ELR (cell line): ENCODE measurements around the gene CCR4.
"Not testable (repeated sequence)": the region's sequence is repeated elsewhere in the genome, so short reads cannot be mapped to it uniquely, and the experiment has no call there.

Source experiments
- DNase-seq: peaks from one replicate; pipeline ENCODE4 v3.0.0-alpha.2; 2015; ENCODE audit warnings: low read depth

The CCR4 gene

DNA sequence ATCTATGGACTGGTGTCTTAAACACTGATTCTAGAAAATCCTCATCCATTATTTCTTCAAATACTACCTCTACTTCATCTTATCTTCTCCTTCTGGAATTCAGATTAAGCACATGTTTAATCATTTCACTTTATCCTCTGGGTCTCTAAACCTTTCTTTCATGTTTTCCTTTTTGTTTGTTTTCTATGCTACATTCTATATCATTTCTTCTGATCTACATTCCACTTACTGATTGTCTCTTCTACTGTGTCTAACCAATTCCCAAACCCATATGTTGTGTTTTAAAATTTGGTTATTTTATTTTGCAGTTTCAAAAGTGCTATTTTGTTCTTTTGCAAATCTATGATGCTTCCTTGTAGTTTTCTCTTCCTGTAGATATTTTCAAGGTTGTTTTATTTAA is 31.7 kb downstream of the CCR4 start:
- DNase-seq, result no peak

DNA sequence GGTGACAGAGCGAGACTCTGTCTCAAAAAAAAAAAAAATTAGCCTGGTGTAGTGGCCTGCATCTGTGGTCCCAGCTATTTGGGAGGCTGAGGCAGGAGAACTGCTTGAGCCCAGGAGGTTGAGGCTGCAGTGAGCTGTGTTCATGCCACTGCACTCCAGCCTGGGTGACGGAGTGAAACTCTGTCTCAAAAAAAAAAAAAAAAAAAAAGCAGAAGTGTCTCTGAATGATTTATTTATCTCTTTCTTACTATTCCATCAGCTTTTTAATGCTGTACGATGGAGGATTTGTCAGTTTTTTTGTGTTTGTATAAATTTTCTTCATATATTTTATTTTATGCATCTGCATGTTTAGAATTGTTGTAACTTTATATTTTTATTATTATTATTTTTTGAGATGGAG is 33.5 kb downstream of the CCR4 start:
- DNase-seq, result not testable (repeated sequence)

DNA sequence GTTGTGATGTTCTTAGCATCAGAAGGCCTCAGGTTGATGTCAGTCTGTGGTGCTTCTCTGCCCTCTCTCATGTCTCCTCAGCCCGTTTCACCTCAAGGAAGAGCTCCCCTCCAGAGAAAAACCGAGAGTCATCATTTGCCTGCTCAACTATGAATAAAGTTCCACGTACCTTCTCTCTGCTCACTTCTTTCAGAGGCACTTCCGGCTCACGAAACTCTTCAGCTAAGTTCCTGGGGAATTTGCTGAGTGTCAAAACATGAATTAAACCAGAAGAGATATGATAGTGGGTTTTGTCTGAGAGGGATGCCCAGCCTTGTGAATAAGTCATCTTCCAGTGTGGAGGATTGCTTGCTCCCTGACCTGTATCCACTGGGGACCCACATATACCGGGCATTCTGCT is 37.7 kb downstream of the CCR4 start:
- DNase-seq, result no peak

DNA sequence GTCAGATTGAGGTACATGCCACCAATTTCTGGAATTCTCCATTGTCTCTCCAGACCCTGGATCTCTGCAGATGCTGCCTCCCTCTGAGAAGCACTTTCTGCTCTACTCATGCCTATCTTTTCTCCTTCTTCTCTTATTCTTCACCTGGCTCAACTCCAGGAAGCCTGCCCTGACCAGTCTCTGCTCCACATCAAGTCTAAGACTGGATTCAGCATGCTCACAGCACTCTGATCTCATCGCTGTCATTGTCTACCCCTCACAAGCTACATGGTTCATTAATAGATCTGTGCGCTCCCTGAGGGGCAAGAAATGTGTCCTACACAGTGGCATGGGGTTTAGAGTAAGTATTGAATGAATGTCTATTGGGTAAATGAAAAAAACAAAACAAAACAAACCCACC is 38.7 kb downstream of the CCR4 start:
- no peak for DNase-seq

DNA sequence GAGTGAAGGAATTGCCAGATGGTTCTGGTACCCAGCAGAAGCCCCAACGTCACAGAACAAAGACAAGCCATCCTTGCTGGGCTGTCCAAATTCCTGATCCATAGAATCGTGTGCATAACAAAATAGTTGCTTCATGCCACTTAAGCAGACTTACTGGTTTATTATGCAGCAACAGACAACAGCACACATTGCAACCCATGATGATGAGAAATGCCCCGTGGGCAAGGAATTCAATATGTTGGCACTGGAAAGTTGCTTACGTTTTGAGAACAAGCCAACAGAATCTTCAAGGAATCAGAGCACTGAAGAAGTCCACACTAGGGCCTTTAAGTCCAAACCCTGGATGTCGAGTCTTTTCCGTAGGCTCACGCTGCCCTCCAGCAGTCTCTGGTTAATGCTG is 40.3 kb downstream of the CCR4 start:
- DNase-seq, result no peak

DNA sequence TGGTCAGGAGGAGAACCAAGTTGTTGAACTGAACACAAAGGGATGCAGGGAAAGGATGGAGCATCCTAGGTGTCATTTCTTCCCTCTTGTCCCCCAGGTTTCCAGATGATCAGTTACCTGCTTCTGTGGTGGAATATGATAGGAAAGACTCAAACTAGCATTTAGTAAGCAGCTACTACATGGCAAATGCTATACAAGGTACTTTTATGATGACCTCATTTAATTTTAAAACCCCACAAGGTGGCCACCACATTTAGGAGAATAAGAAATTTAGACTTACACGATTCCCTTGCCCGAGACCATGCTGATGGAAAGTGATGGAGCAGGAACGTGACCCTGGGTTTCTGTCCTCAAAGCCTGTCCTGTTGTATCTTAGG is 40.9 kb downstream of the CCR4 start:
- DNase-seq, result no peak

DNA sequence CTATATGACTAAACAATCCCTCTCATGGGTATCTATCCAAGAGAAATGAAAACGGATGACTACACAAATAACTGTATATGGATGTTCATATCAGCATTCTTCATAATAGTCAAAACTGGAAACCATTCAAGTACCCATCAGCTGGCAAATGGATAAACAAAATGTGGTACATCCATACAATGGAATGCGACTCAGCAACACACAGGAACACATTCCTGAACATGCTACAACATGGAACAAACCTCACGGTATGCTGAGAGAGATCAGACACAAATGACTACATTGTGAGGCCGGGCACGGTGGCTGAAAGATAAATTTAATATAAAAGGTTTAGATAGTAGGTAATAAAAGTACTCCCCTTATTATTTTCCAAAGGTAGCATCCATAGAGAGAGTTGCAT is 42.6 kb downstream of the CCR4 start:
- DNase-seq, result no peak

DNA sequence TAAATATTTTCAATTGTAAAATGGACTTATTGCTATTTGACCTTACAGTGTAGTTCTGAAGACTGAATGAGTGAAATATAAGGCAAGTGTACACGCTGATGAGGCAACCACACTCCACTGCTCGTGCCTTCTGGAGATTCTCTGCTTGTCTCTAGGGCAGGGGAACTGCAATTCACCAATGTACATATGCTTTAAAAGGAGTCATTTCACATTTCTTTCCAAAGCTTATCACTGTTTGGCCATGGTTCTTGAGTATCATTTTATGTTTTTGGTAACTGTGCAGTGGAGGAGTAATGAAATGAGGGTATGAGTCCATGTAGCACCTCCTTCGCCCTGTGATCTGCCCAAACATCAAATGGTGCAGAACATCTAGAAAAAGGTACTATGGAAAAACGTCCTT is 43.7 kb downstream of the CCR4 start:
- DNase-seq, result no peak

DNA sequence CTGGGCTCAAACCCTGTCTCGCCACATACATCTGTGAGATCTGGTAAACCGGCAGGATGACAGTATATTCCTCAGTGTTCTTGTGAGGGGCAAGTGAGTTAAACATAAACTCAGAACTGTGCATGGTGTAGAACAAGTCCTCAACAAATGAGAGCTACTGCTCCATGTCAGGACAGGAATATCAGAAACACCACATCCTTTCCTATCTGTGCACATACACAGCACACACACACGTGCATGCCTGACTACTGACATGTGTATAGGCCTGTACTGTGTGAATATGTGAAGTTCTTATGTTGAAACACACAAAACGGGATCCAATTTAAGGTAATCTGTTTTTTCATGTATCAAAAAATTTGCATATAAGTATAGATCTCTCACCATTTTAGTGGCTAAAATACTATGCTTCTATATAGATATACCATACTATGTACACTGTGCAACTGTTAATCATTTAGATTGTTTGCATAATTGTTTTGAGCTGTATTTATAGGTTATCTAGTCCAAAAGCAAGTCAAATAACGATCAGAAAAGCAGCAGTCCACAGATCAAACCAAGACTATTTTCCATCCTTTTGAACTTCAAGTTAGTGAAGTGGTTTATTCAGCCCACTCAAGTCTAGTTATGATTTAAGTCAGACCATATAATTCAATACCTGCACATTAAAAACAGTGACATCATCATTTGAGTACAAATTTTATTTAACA is 44.8 kb downstream of the CCR4 start:
- no peak for DNase-seq

DNA sequence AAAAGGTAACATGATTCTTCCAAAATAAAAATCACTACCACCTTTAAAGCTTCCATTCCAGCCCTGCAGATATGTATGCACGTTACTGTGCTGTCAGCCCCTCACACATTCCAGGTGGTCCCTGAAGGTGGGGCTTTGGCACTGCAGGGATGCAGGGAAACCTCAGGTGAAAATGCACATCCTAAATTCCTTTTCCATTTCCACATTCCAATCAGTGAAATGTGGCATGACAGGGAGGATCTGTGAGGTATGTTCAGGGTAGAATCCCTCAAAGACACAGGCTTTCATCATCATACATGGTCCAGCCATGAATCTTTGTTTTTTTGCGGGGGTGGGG is 45.3 kb downstream of the CCR4 start:
- no peak for DNase-seq

DNA sequence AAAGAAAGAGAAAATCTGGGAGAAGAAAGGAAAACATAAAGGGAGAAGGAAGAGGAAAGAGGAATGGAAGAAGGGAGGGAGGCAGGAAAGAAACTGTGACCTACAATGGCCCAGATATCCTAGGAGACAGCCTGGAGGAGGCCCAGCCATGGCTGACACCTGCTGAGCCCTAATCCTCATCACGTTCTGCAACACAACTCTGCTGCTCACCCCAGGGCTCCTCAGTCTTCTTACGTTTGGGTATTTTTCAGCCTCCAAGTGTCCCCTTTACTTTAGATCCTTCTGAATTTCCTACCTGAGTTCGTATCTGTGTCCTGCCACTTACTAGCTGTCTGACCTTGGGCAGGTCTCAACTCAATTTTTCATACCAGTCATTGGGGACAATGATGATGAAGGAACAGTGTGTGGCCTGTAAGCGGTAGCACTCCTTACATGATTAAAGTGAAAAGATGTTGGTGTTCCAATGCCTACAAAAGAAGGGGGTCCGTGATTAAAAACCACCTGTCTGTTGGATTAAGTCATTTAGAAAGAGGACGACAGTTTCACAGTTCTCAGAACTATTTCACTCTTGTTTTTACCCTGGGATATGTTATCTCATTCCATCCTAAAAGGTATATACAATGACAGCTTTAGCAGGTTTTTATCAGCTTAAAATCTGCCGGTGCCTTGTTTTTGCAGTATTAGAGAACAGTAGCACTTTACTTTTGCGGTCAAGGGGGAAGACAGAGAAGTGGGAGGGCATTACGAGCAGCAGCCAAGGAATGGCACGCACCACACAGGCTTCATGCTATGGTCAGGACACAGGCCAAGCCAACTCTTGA is 47.4 kb downstream of the CCR4 start:
- DNase-seq, result no peak

DNA sequence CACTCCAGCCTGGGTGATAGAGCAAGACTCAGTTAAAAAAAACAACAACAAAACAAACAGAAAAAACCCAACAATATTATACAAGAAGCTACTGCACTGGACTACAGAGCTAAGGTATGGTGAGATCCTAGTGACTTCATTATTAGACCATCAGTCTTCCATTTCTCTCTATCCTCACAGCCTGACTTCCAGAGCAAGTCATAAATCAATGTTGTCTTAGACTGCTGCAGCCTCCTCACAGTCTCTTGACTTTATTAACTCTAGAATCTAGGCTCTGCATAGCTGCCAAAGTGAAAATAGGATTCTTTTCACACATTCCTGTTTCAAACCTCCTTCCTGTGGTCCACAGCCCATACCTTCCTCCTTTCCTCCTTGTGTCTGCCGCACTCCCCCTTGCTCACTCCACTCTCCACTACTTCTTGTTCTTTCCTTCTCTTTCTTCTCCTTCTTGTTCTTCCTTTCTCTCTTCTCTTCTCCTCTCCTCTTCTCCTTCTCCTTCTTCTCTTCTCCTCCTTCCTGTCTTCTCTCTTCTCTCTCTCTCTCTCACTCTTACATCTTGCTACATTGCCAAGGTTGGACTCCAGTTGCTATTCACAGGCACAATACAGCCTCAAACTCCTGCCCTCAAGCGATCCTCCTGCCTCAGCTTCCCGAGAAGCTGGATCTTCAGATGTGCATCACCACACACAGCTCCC is 49.4 kb downstream of the CCR4 start:
- no peak for DNase-seq

DNA sequence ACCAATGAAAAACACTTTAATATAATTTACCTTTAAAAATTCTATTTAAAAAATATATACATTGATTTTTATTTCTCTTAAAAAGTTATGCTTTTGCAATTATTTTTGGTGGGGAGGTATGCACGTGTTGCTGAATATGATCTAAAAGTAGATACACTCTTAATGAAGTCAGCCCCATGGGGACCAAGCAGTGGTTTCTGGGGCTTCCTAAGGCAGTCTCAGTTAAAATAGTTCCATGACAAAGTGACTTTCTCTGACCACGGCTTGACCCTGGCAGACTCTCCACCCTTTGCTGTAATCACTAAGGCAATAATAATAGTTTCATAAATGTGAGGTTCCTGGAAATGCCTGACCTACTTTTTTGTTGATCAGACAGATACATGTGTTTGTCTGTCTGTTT is 50.4 kb downstream of the CCR4 start:
- DNase-seq, result no peak

DNA sequence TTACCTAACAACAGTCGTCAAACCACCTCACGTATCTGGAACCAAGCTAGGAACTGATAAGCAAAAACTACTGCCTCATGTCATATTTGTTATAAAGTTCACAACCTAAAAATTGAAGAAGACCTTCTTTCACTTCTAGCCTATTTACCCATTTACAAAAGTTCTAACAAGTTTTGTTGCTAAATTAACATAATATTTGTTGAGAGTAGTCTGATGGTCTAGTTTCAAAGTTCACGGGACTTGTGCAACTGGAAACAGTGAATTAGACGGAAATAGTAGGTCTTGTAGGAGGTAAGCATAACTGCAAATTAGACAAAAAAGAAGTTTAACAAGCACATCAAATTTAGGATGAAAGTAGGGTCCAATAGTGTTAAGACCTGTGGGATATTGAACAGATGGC is 51.9 kb downstream of the CCR4 start:
- no peak for DNase-seq

DNA sequence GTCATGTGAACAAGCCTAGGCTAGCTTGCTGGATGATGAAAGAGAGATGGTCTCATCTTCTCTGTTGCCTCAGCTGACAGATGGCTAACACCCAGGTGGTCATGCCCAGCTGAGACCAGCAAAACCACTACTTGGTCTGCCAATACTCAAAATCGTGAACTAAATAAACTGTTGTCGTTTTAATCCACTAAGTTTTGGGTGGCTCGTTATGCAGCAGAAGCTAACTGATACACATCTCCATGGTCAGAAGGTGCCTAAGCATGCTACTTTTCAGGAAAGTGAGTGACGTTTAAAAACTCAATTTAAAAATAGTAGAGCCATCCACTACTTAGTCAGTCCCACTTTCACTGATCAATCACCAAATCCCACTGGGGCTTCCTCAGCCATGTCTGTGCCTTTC is 52.8 kb downstream of the CCR4 start:
- DNase-seq, result no peak

DNA sequence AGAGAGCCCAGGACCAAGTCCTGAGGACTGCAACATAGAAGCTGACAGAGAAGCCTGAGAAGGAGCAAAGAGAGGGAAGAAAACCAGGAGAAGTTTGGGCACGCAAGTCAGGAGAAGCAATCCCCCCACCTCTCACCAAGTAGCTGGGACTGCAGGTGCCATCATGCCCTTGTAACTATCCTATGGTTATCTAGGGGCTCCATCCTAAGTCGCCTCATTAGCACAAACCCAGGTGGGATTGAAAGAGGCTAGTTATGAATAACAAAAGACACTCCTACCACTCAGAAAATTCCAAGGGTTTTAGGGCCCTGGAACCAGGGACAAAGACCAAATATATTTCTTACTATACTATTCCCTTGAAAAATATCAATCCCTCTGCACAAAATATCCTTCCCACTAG is 53.5 kb downstream of the CCR4 start:
- no peak for DNase-seq
